HepG2 (cell line): ENCODE data around the gene EMID1. TPM values are rescaled to one million over a fixed set of nuclear protein-coding genes. Genes with fewer than 3 reads are reported as not detected.
A peak's percentile ranks its signal among the peaks of the same experiment; 100 is the strongest.

Experiments
- ARID4A ChIP-seq: sonication (generic); formaldehyde crosslinking; IDR thresholded peaks from 2 replicates; pipeline ENCODE4 v1.5.0; 2020; ENCODE audit warnings: mild to moderate bottlenecking, missing genetic modification reagents, borderline replicate concordance
- CHD2 ChIP-seq: IDR thresholded peaks from 2 replicates; pipeline ENCODE4 v1.6.1; 2011; ENCODE audit warnings: low read depth, low read length, improper control_type of control experiment
- E2F1 ChIP-seq: sonication (generic); formaldehyde crosslinking; IDR thresholded peaks from 2 replicates; pipeline ENCODE4 v1.5.0; 2020; ENCODE audit warnings: missing genetic modification reagents
- GABPB1 ChIP-seq: IDR thresholded peaks from 2 replicates; pipeline ENCODE4 v1.6.1; 2016; ENCODE audit warnings: mild to moderate bottlenecking, missing genetic modification reagents, moderate library complexity, missing compliant biosample characterization
- GTF2F1 ChIP-seq: fragments of 150-350 bp; IDR thresholded peaks from 2 replicates; pipeline ENCODE4 v1.6.1; 2014; ENCODE audit warnings: low read length
- KLF16 ChIP-seq, 2 experiments: sonication (generic) in 1 of 2; formaldehyde crosslinking in 1 of 2; IDR thresholded peaks; 2 replicates each; pipeline versions ENCODE4 v1.6.1 to v1.8.0; 2016 to 2023; ENCODE audit warnings: missing genetic modification reagents in 2 of 2, missing compliant biosample characterization in 1 of 2
- MEIS2 ChIP-seq: sonication (generic); formaldehyde crosslinking; IDR thresholded peaks from 2 replicates; pipeline ENCODE4 v1.9.0; 2021; ENCODE audit warnings: mild to moderate bottlenecking, missing genetic modification reagents
- MXD3 ChIP-seq: IDR thresholded peaks from 2 replicates; pipeline ENCODE4 v1.6.1; 2016; ENCODE audit warnings: mild to moderate bottlenecking, missing biosample characterization, missing genetic modification reagents
- PCBP1 ChIP-seq: fragments of 200-400 bp; formaldehyde crosslinking; IDR thresholded peaks from 2 replicates; pipeline ENCODE4 v1.6.1; 2017; ENCODE audit warnings: mild to moderate bottlenecking, low read depth, low read length, borderline replicate concordance
- POLR2AphosphoS5 ChIP-seq: IDR thresholded peaks from 2 replicates; pipeline ENCODE4 v1.6.1; 2012; ENCODE audit warnings: low read depth, low read length
- SALL2 ChIP-seq: sonication (generic); formaldehyde crosslinking; IDR thresholded peaks from 2 replicates; pipeline ENCODE4 v1.8.1; 2023; ENCODE audit warnings: mild to moderate bottlenecking, missing genetic modification reagents, inconsistent platforms
- SMAD1 ChIP-seq: sonication (generic); formaldehyde crosslinking; IDR thresholded peaks from 2 replicates; pipeline ENCODE4 v1.4.0; 2020; ENCODE audit warnings: missing genetic modification reagents, low read depth, mild to moderate bottlenecking, borderline replicate concordance
- TCF12 ChIP-seq, 2 experiments: fragments of 450-650 bp in 1 of 2; sonication (generic) in 1 of 2; formaldehyde crosslinking in 1 of 2; IDR thresholded peaks; 2 replicates each; pipeline versions ENCODE4 v1.6.1 to v1.8.0; 2017 to 2022; ENCODE audit warnings: antibody characterized with exemption in 1 of 2, mild to moderate bottlenecking in 1 of 2, missing genetic modification reagents in 1 of 2, moderate library complexity in 1 of 2
- ZBTB20 ChIP-seq: sonication (generic); formaldehyde crosslinking; IDR thresholded peaks from 2 replicates; pipeline ENCODE4 v1.8.1; 2023; ENCODE audit warnings: missing genetic modification reagents, low read depth, mild to moderate bottlenecking, borderline replicate concordance
- ZBTB8A ChIP-seq: sonication (generic); formaldehyde crosslinking; IDR thresholded peaks from 2 replicates; pipeline ENCODE4 v1.4.0; 2020; ENCODE audit warnings: mild to moderate bottlenecking, low read depth, missing genetic modification reagents, borderline replicate concordance
- ZNF101 ChIP-seq: sonication (generic); formaldehyde crosslinking; IDR thresholded peaks from 2 replicates; pipeline ENCODE4 v1.4.0; 2020; ENCODE audit warnings: mild to moderate bottlenecking, low read depth, missing genetic modification reagents, borderline replicate concordance
- ZNF143 ChIP-seq: sonication (generic); formaldehyde crosslinking; IDR thresholded peaks from 2 replicates; pipeline ENCODE4 v1.4.0; 2020; ENCODE audit warnings: missing genetic modification reagents
- ZNF18 ChIP-seq: sonication (generic); formaldehyde crosslinking; IDR thresholded peaks from 2 replicates; pipeline ENCODE4 v1.8.0; 2022; ENCODE audit warnings: mild to moderate bottlenecking, missing genetic modification reagents; ENCODE audit not compliant: insufficient replicate concordance
- ZNF784 ChIP-seq: sonication (generic); formaldehyde crosslinking; IDR thresholded peaks from 2 replicates; pipeline ENCODE4 v1.5.1; 2020; ENCODE audit warnings: missing genetic modification reagents, mild to moderate bottlenecking, borderline replicate concordance
- ZSCAN31 ChIP-seq: sonication (generic); formaldehyde crosslinking; IDR thresholded peaks from 2 replicates; pipeline ENCODE4 v1.5.0; 2020; ENCODE audit warnings: low read depth, mild to moderate bottlenecking, missing genetic modification reagents
- polyA plus RNA-seq, 8 experiments: library from polyadenylated mRNA; depleted of rRNA in 3 of 8; stranded (reverse) in 7 of 8; unstranded in 1 of 8; fragments of >200 nt; fragmentation: Illumina TruSeq in 4 of 8; extraction: Trizol in 4 of 8; gene quantifications; 2 replicates each; pipeline versions ENCODE4 v1.2.1 to v1.2.3, GENCODE V29; 2011 to 2016; ENCODE audit warnings: low read depth in 4 of 8, missing spikeins in 1 of 8, mixed read lengths in 1 of 8; ENCODE audit not compliant: insufficient read depth in 1 of 8
- total RNA-seq, 5 experiments: library from RNA; depleted of rRNA; stranded (reverse); fragments of >200 nt; fragmentation: Illumina TruSeq; extraction: Trizol; gene quantifications; 2 replicates each; pipeline ENCODE4 v1.2.3, GENCODE V29; 2016; ENCODE audit warnings: low read depth in 1 of 5

The EMID1 gene
- total and polyA plus RNA-seq, 2 of the 13 experiments (the other 11 are each of a cell fraction or from before 2014, with no cell fraction given), result 0.45 to 0.82 TPM

GRCh38 chr22:29267858-29268510 lies 62.3 kb downstream of the EMID1 start, which contains the start of the genes EWSR1 and RHBDD3 (continued):
- TF ChIP-seq ARID4A (CRISPR knock-in tag), result peak; percentile 83; the same call in 1 of the 2 replicates
- peak; percentile 73 for TF ChIP-seq SMAD1 (CRISPR knock-in tag)
- no peak for TF ChIP-seq MXD3 (CRISPR knock-in tag)
- TF ChIP-seq ZNF784 (CRISPR knock-in tag), result 0 out of 2 replicates have a peak, but pooled peaks have one; percentile 96
- no peak for TF ChIP-seq ZBTB8A (CRISPR knock-in tag)
- peak; percentile 67 for TF ChIP-seq ZBTB20
- TF ChIP-seq ZNF18 (CRISPR knock-in tag), result peak; percentile 80
- no peak for TF ChIP-seq SALL2 (CRISPR knock-in tag)
- TF ChIP-seq POLR2AphosphoS5, result peak; percentile 90
- TF ChIP-seq PCBP1, result peak; percentile 98
- TF ChIP-seq MEIS2 (CRISPR knock-in tag), result no peak; the same call in 1 of the 2 replicates
- no peak for TF ChIP-seq E2F1 (CRISPR knock-in tag)
- TF ChIP-seq ZNF101, result no peak
- TF ChIP-seq TCF12 (IDR thresholded peaks at IDR 0.05), result no peak
- no peak for TF ChIP-seq TCF12 (CRISPR knock-in tag; IDR thresholded peaks at IDR 0.05)
- TF ChIP-seq CHD2, result no peak; the same call in 1 of the 2 replicates
- TF ChIP-seq ZSCAN31, result 0 out of 2 replicates have a peak, but pooled peaks have one; percentile 6
- 0 out of 2 replicates have a peak, but pooled peaks have one; percentile 6 for TF ChIP-seq ZNF143 (CRISPR knock-in tag)
- peak; percentile 64; the same call in 1 of the 2 replicates for TF ChIP-seq GABPB1 (CRISPR knock-in tag)
- TF ChIP-seq KLF16 (CRISPR knock-in tag; IDR thresholded peaks at IDR 0.05), result peak in 1 of 2 experiments; percentile 36; a peak in 2 of 4 replicates
- TF ChIP-seq GTF2F1, result no peak
